Activated T-helper 17 cell treated with anti-CD3 and anti-CD28 coated beads, Interleukin-2, amount 50 U/mL, for 72 hours (primary cell): ENCODE results near the gene TMED5. TPM values are rescaled to one million over a fixed set of nuclear protein-coding genes. Genes with fewer than 3 reads are reported as not detected.

Experiments
- ATAC-seq: fragments of 150-1000 bp; cut with Tn5 transposase; replicated peaks from 2 replicates; pipeline ENCODE4 v1.10.0; 2021; ENCODE audit warnings: mild to moderate bottlenecking, moderate library complexity
- H3K27ac Mint-ChIP-seq: one replicate; pipeline ENCODE4 v1.8.0; 2022; ENCODE audit warnings: mixed read lengths
- H3K27me3 Mint-ChIP-seq: one replicate; pipeline ENCODE4 v1.8.0; 2022; ENCODE audit warnings: mixed read lengths
- H3K36me3 Mint-ChIP-seq: one replicate; pipeline ENCODE4 v1.8.0; 2022; ENCODE audit warnings: low read depth, mild to moderate bottlenecking, mixed read lengths
- H3K4me1 Mint-ChIP-seq: one replicate; pipeline ENCODE4 v1.8.0; 2022; ENCODE audit warnings: mixed read lengths
- H3K4me3 Mint-ChIP-seq: one replicate; pipeline ENCODE4 v1.8.0; 2022; ENCODE audit warnings: mild to moderate bottlenecking, mixed read lengths
- H3K9me3 Mint-ChIP-seq: one replicate; pipeline ENCODE4 v1.8.0; 2022; ENCODE audit warnings: mixed read lengths
- total RNA-seq, 2 donors: library from RNA; stranded (reverse); gene quantifications; one replicate each; pipeline ENCODE4 v1.2.3, GENCODE V29; 2022

The TMED5 gene
- total RNA-seq, 2 donors from 2014 or later = 37.6 to 43.1 TPM

- Mint-ChIP-seq H3K4me3 (no peak overlapping the region), H3K4me1 (no peaks in the 10 kb centered on the region), H3K27ac (no peak overlapping the region), H3K36me3 (peaks cover 83% of the 10 kb centered on the region), H3K9me3 (no peaks in the 10 kb centered on the region), H3K27me3 (no peaks in the 10 kb centered on the region)
- peak; percentile 47 for ATAC-seq
These were observed 56.9 kb downstream of the TMED5 start for GRCh38 chr1:93123201-93123783.

- H3K27ac Mint-ChIP-seq = no peak overlapping the region
- H3K4me1 Mint-ChIP-seq = no peaks in the 10 kb centered on the region
- no peaks in the 10 kb centered on the region for H3K9me3 Mint-ChIP-seq
- H3K36me3 Mint-ChIP-seq = peaks cover 90% of the 10 kb centered on the region
- no peaks in the 10 kb centered on the region for H3K27me3 Mint-ChIP-seq
- no peak for ATAC-seq
- H3K4me3 Mint-ChIP-seq = no peak overlapping the region
These were observed 59.6 kb downstream of the TMED5 start for GRCh38 chr1:93120614-93121013.

- H3K36me3 Mint-ChIP-seq = peaks cover 90% of the 10 kb centered on the region
- ATAC-seq = no peak
- no peak overlapping the region for H3K4me3 Mint-ChIP-seq
- no peaks in the 10 kb centered on the region for H3K27me3 Mint-ChIP-seq
- peaks cover 4% of the 10 kb centered on the region for H3K4me1 Mint-ChIP-seq
- H3K9me3 Mint-ChIP-seq = no peaks in the 10 kb centered on the region
- H3K27ac Mint-ChIP-seq = no peak overlapping the region
These were observed 65.8 kb downstream of the TMED5 start for GRCh38 chr1:93114391-93114790.

GRCh38 chr1:93113127-93113526 is 67.1 kb downstream of the TMED5 start:
- ATAC-seq = no peak
- Mint-ChIP-seq H3K9me3 (no peaks in the 10 kb centered on the region), H3K36me3 (peaks cover 88% of the 10 kb centered on the region), H3K27me3 (no peaks in the 10 kb centered on the region), H3K4me3 (no peak overlapping the region), H3K27ac (no peak overlapping the region), H3K4me1 (peaks cover 11% of the 10 kb centered on the region)

- Mint-ChIP-seq H3K36me3 (peaks cover 88% of the 10 kb centered on the region), H3K4me3 (no peak overlapping the region), H3K4me1 (peaks cover 11% of the 10 kb centered on the region), H3K27ac (peak overlapping the region; percentile 69), H3K27me3 (no peaks in the 10 kb centered on the region), H3K9me3 (no peaks in the 10 kb centered on the region)
- ATAC-seq = no peak
These were observed 68.7 kb downstream of the TMED5 start for GRCh38 chr1:93111561-93111960.

- H3K27ac Mint-ChIP-seq = no peak overlapping the region
- H3K4me3 Mint-ChIP-seq = no peak overlapping the region
- no peak for ATAC-seq
- peaks cover 88% of the 10 kb centered on the region for H3K36me3 Mint-ChIP-seq
- peaks cover 11% of the 10 kb centered on the region for H3K4me1 Mint-ChIP-seq
- H3K9me3 Mint-ChIP-seq = no peaks in the 10 kb centered on the region
- no peaks in the 10 kb centered on the region for H3K27me3 Mint-ChIP-seq
These were observed 69.1 kb downstream of the TMED5 start for GRCh38 chr1:93111065-93111464.

- no peak overlapping the region for H3K27ac Mint-ChIP-seq
- ATAC-seq = no peak
- no peaks in the 10 kb centered on the region for H3K9me3 Mint-ChIP-seq
- H3K27me3 Mint-ChIP-seq = no peaks in the 10 kb centered on the region
- peaks cover 11% of the 10 kb centered on the region for H3K4me1 Mint-ChIP-seq
- H3K36me3 Mint-ChIP-seq = peaks cover 92% of the 10 kb centered on the region
- H3K4me3 Mint-ChIP-seq = no peak overlapping the region
These were observed 70.6 kb downstream of the TMED5 start for GRCh38 chr1:93109578-93109977.

GRCh38 chr1:93108335-93108734 is 71.9 kb downstream of the TMED5 start:
- Mint-ChIP-seq H3K4me1 (peaks cover 11% of the 10 kb centered on the region), H3K4me3 (no peak overlapping the region), H3K36me3 (peaks cover 92% of the 10 kb centered on the region), H3K27me3 (no peaks in the 10 kb centered on the region), H3K9me3 (no peaks in the 10 kb centered on the region), H3K27ac (no peak overlapping the region)
- no peak for ATAC-seq

GRCh38 chr1:93107395-93107794 is 72.8 kb downstream of the TMED5 start:
- H3K4me3 Mint-ChIP-seq = no peak overlapping the region
- H3K27ac Mint-ChIP-seq = no peak overlapping the region
- ATAC-seq = no peak
- H3K9me3 Mint-ChIP-seq = no peaks in the 10 kb centered on the region
- H3K36me3 Mint-ChIP-seq = peaks cover 86% of the 10 kb centered on the region
- H3K4me1 Mint-ChIP-seq = peaks cover 14% of the 10 kb centered on the region
- no peaks in the 10 kb centered on the region for H3K27me3 Mint-ChIP-seq

- Mint-ChIP-seq H3K27me3 (no peaks in the 10 kb centered on the region), H3K36me3 (peaks cover 79% of the 10 kb centered on the region), H3K4me1 (peaks cover 20% of the 10 kb centered on the region), H3K9me3 (no peaks in the 10 kb centered on the region), H3K4me3 (no peak overlapping the region), H3K27ac (no peak overlapping the region)
- ATAC-seq = no peak
These were observed 74.0 kb downstream of the TMED5 start for GRCh38 chr1:93106226-93106625.

GRCh38 chr1:93102142-93102541 is 78.1 kb downstream of the TMED5 start:
- ATAC-seq = no peak
- Mint-ChIP-seq H3K4me3 (no peak overlapping the region), H3K9me3 (no peaks in the 10 kb centered on the region), H3K36me3 (peaks cover 56% of the 10 kb centered on the region), H3K4me1 (peaks cover 25% of the 10 kb centered on the region), H3K27ac (no peak overlapping the region), H3K27me3 (no peaks in the 10 kb centered on the region)

Other genes with a start within 250 kb of the TMED5 start
- gene DIPK1A, start 219.0 kb downstream of the TMED5 start, total RNA-seq = 1 to 10 TPM; 6.5 to 8.6 TPM
- gene MTF2, start 101.1 kb downstream of the TMED5 start, total RNA-seq = 10 to 100 TPM; 50.0 to 58.5 TPM
- gene CCDC18, start 311 bp upstream of the TMED5 start, total RNA-seq = 10 to 100 TPM; 12.7 to 15.2 TPM
- 10 to 100 TPM; 56.7 to 87.0 TPM for gene DR1, start 165.5 kb upstream of the TMED5 start, total RNA-seq